Measurements from ENCODE around the gene TDRD12.

Gene TDRD12

GRCh38 chr19:32857584-32857983, 138.0 kb downstream of the TDRD12 start:
- no peak overlapping the region for H3K4me3 ChIP-seq (ENCODE audit: low read depth, low read length)
- TF ChIP-seq CTCF (IDR thresholded peaks at IDR 0.05; ENCODE audit: borderline replicate concordance, insufficient read depth, low read depth, low read length): no peak

DNA sequence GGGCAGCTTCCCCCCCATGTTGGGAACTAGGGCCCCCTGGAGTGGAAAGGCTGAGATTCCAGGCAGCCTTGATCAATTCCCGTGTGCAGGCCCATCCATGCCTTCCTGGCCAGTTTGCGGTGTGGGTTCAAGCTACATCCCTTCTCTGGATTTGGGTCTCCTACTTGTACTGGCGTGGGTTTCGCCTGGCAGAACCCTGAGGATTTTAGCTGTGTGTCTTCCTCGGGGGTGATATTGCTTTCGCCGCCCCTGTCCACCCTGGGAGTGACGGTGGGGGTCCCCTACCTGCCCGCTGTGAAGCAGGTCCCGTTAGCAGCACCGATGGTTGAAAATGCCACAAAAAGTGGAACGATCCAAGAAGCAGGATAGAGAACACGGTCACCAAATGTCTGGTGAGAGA, 138.6 kb downstream of the TDRD12 start:
- H3K4me3 ChIP-seq (ENCODE audit: low read depth, low read length): no peak overlapping the region
- TF ChIP-seq CTCF (IDR thresholded peaks at IDR 0.05; ENCODE audit: borderline replicate concordance, insufficient read depth, low read depth, low read length): no peak

GRCh38 chr19:32858559-32858958, 139.0 kb downstream of the TDRD12 start:
- H3K4me3 ChIP-seq (ENCODE audit: low read depth, low read length): no peak overlapping the region
- no peak for TF ChIP-seq CTCF (IDR thresholded peaks at IDR 0.05; ENCODE audit: borderline replicate concordance, insufficient read depth, low read depth, low read length)

GRCh38 chr19:32859591-32859990, 140.0 kb downstream of the TDRD12 start:
- no peak overlapping the region for H3K4me3 ChIP-seq (ENCODE audit: low read depth, low read length)
- TF ChIP-seq CTCF (IDR thresholded peaks at IDR 0.05; ENCODE audit: borderline replicate concordance, insufficient read depth, low read depth, low read length): no peak

DNA sequence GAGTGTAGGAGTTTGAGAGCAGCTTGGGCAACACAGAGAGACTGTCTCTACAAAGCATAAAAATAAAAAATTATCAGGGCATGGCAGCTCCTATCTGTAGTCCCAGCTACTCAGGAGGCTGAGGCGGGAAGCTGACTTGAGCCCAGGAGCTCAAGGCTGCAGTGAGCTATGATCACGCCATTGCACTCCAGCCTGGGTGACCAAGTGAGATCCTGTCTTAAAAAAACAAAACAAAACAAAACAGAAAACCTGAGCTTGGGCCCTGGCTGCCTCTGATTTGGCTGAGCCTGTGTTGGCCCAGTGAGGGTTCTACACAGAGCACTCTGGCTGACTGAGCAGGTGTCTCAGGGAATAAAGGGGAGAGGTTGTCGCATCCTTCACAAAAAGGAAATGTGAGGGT, 142.0 kb downstream of the TDRD12 start:
- no peak for TF ChIP-seq CTCF (IDR thresholded peaks at IDR 0.05; ENCODE audit: borderline replicate concordance, insufficient read depth, low read depth, low read length)
- no peak overlapping the region for H3K4me3 ChIP-seq (ENCODE audit: low read depth, low read length)

DNA sequence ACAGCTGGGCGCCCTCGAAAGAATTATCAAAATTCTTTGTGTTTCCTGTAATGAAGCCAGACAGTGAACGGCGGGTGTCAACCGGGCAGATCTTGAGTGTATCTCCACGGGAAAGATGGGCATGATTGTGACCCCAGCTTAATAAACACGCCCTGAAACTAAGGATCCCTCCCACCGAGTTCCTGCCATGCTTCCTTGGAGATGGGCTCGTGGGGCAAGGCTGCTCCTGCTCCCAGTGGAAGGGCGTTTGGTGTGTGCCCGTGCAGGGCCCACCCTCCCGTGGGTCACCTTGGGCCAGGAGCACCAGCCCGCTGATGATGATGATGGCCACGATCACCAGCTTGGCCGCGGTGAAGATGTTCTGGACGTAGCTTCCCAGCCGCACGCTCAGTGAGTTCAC, 142.6 kb downstream of the TDRD12 start:
- TF ChIP-seq CTCF (IDR thresholded peaks at IDR 0.05; ENCODE audit: borderline replicate concordance, insufficient read depth, low read depth, low read length): no peak
- H3K4me3 ChIP-seq (ENCODE audit: low read depth, low read length): no peak overlapping the region

GRCh38 chr19:32862741-32863140, 143.2 kb downstream of the TDRD12 start:
- no peak overlapping the region for H3K4me3 ChIP-seq (ENCODE audit: low read depth, low read length)
- no peak for TF ChIP-seq CTCF (IDR thresholded peaks at IDR 0.05; ENCODE audit: borderline replicate concordance, insufficient read depth, low read depth, low read length)

Measured in GM12875 (cell line).